ENCODE results near the gene TMEM190.
"Not testable (repeated sequence)": the region's sequence is repeated elsewhere in the genome, so short reads cannot be mapped to it uniquely, and the experiment has no call there.

Gene TMEM190

GRCh38 chr19:55385724-55386492 lies 9.3 kb downstream of the TMEM190 start, which contains the start of gene RPL28:
TSS of gene RPL28 (plus strand) at chr19:55385932. CDS start at chr19:55386358, 426 bp downstream.
- peak; percentile 98 for DNase-seq
- in situ Hi-C loops (cut with HindIII; ENCODE audit: low pct_ligation_motif_present, low pct_unique_long_range_greater_than_20kb, low sequenced_read_pairs): no loop called here

- in situ Hi-C loops (cut with HindIII; ENCODE audit: low pct_ligation_motif_present, low pct_unique_long_range_greater_than_20kb, low sequenced_read_pairs): no loop called here
- DNase-seq: no peak
Observed at GRCh38 chr19:55386493-55386971, 9.9 kb downstream of the TMEM190 start.

GRCh38 chr19:55387736-55388497 lies 11.3 kb downstream of the TMEM190 start:
- DNase-seq: no peak
- in situ Hi-C loops (cut with HindIII; ENCODE audit: low pct_ligation_motif_present, low pct_unique_long_range_greater_than_20kb, low sequenced_read_pairs): no loop called here

GRCh38 chr19:55389386-55390317 lies 13.0 kb downstream of the TMEM190 start:
- no peak for DNase-seq
- in situ Hi-C loops (cut with HindIII; ENCODE audit: low pct_ligation_motif_present, low pct_unique_long_range_greater_than_20kb, low sequenced_read_pairs): no loop called here

- in situ Hi-C loops (cut with HindIII; ENCODE audit: low pct_ligation_motif_present, low pct_unique_long_range_greater_than_20kb, low sequenced_read_pairs): no loop called here
- no peak for DNase-seq
Observed at GRCh38 chr19:55390461-55390880, 13.8 kb downstream of the TMEM190 start.

- in situ Hi-C loops (cut with HindIII; ENCODE audit: low pct_ligation_motif_present, low pct_unique_long_range_greater_than_20kb, low sequenced_read_pairs): no loop called here
- DNase-seq: no peak
Observed at GRCh38 chr19:55391191-55391670, 14.6 kb downstream of the TMEM190 start.

- in situ Hi-C loops (cut with HindIII; ENCODE audit: low pct_ligation_motif_present, low pct_unique_long_range_greater_than_20kb, low sequenced_read_pairs): no loop called here
- no peak for DNase-seq
Observed at GRCh38 chr19:55391702-55392615, 15.3 kb downstream of the TMEM190 start.

GRCh38 chr19:55392820-55393761 lies 16.5 kb downstream of the TMEM190 start:
- in situ Hi-C loops (cut with HindIII; ENCODE audit: low pct_ligation_motif_present, low pct_unique_long_range_greater_than_20kb, low sequenced_read_pairs): no loop called here
- DNase-seq: no peak

- in situ Hi-C loops (cut with HindIII; ENCODE audit: low pct_ligation_motif_present, low pct_unique_long_range_greater_than_20kb, low sequenced_read_pairs): no loop called here
- no peak for DNase-seq
Observed at GRCh38 chr19:55398200-55398925, 21.7 kb downstream of the TMEM190 start.

GRCh38 chr19:55400281-55401087 lies 23.9 kb downstream of the TMEM190 start:
- DNase-seq: no peak
- in situ Hi-C loops (cut with HindIII; ENCODE audit: low pct_ligation_motif_present, low pct_unique_long_range_greater_than_20kb, low sequenced_read_pairs): no loop called here

GRCh38 chr19:55401390-55401789 lies 24.8 kb downstream of the TMEM190 start:
- DNase-seq; in situ Hi-C loops (cut with HindIII; ENCODE audit: low pct_ligation_motif_present, low pct_unique_long_range_greater_than_20kb, low sequenced_read_pairs): not testable (repeated sequence)

GRCh38 chr19:55402509-55402908 lies 25.9 kb downstream of the TMEM190 start:
- in situ Hi-C loops (cut with HindIII; ENCODE audit: low pct_ligation_motif_present, low pct_unique_long_range_greater_than_20kb, low sequenced_read_pairs): no loop called here

GRCh38 chr19:55405638-55406037 lies 29.0 kb downstream of the TMEM190 start:
- in situ Hi-C loops (cut with HindIII; ENCODE audit: low pct_ligation_motif_present, low pct_unique_long_range_greater_than_20kb, low sequenced_read_pairs): no loop called here
- no peak for DNase-seq

More at GRCh38 chr19:55402509-55402908, 25.9 kb downstream of the TMEM190 start:
- DNase-seq: no peak

GRCh38 chr19:55406091-55406825 lies 29.6 kb downstream of the TMEM190 start:
- in situ Hi-C loops (cut with HindIII; ENCODE audit: low pct_ligation_motif_present, low pct_unique_long_range_greater_than_20kb, low sequenced_read_pairs): no loop called here
- DNase-seq: no peak
